Activated CD8-positive, alpha-beta T cell treated with anti-CD3 and anti-CD28 coated beads, Interleukin-2, amount 10 ng/mL, durations not matched to agents 7 days and 5 days (primary cell): Measurements from ENCODE around the gene APBA2. TPM values are rescaled to one million over a fixed set of nuclear protein-coding genes. Genes with fewer than 3 reads are reported as not detected.

Experiments
- ATAC-seq: fragments of 150-1000 bp; cut with Tn5 transposase; one replicate; pipeline ENCODE4 v1.10.0; 2021; ENCODE audit warnings: moderate library complexity
- CTCF ChIA-PET: fragments of 350-600 bp; sonication (Branson Sonifier 250); formaldehyde crosslinking; loops from one replicate; lab custom pipeline; 2021; ENCODE audit warnings: antibody characterized with exemption; lab: Charles Lee
- POLR2A ChIA-PET: fragments of 350-600 bp; sonication (Branson Sonifier 250); formaldehyde crosslinking; loops from one replicate; lab custom pipeline; 2021; ENCODE audit warnings: antibody characterized with exemption; lab: Charles Lee
- DNase-seq: peaks from one replicate; pipeline ENCODE4 v3.0.0-alpha.2; 2020
- H3K27ac Mint-ChIP-seq: one replicate; pipeline ENCODE4 v1.8.0; 2021; ENCODE audit warnings: mild to moderate bottlenecking, mixed read lengths
- H3K27me3 Mint-ChIP-seq: one replicate; pipeline ENCODE4 v1.8.0; 2021; ENCODE audit warnings: low read depth, mixed read lengths
- H3K36me3 Mint-ChIP-seq: one replicate; pipeline ENCODE4 v1.8.0; 2021; ENCODE audit warnings: low read depth, mixed read lengths
- H3K4me1 Mint-ChIP-seq: one replicate; pipeline ENCODE4 v1.8.0; 2021; ENCODE audit warnings: low read depth, mixed read lengths
- H3K4me3 Mint-ChIP-seq: one replicate; pipeline ENCODE4 v1.8.0; 2021; ENCODE audit warnings: mild to moderate bottlenecking, mixed read lengths
- H3K9me3 Mint-ChIP-seq: one replicate; pipeline ENCODE4 v1.8.0; 2022; ENCODE audit warnings: mixed read lengths; ENCODE audit not compliant: insufficient read depth
- total RNA-seq, 2 experiments: library from RNA; stranded (reverse); gene quantifications; one replicate each; pipeline ENCODE4 v1.2.3, GENCODE V29; 2021

The APBA2 gene
- total RNA-seq, 2 experiments from 2014 or later, result 29.5 TPM

- Mint-ChIP-seq H3K4me1 (peaks cover 80% of the 10 kb centered on the region), H3K27me3 (no peaks in the 10 kb centered on the region), H3K36me3 (peaks cover 48% of the 10 kb centered on the region), H3K9me3 (no peaks in the 10 kb centered on the region), H3K27ac (peak overlapping the region; percentile 32), H3K4me3 (no peak overlapping the region)
- DNase-seq, result no peak
- ChIA-PET CTCF (interaction anchor here (1.6 kb wide), 2 partner anchors 11 to 146 kb away, joined by 6 to 7 read pairs; no protein-coding TSS in a partner anchor), POLR2A (no interaction called here)
- no peak for ATAC-seq
Observed at GRCh38 chr15:28943611-28944230, 57.9 kb downstream of the APBA2 start.

DNA sequence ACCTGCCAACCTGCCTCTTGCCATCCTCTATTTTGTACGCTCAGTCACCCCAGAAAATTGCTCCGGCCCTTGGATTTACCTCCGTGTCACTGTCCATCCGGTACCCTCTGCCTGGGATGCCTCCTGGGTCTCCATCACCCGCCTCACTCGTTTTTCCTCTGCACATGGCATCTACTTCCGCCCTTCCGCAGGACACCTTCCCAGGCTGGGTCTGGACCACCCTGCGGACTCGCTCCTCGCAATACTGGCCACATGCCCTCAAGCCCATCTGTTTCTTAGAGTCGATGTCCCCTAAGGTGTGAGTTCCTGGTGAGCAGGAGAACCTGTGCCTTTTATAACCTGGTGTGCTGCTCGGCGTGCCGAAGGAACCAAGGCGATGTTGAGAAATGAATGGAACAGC, 58.5 kb downstream of the APBA2 start:
- ChIA-PET CTCF (interaction anchor here (1.6 kb wide), 1 partner anchor 10 kb away, joined by 7 read pairs; no protein-coding TSS in a partner anchor), POLR2A (no interaction called here)

DNA sequence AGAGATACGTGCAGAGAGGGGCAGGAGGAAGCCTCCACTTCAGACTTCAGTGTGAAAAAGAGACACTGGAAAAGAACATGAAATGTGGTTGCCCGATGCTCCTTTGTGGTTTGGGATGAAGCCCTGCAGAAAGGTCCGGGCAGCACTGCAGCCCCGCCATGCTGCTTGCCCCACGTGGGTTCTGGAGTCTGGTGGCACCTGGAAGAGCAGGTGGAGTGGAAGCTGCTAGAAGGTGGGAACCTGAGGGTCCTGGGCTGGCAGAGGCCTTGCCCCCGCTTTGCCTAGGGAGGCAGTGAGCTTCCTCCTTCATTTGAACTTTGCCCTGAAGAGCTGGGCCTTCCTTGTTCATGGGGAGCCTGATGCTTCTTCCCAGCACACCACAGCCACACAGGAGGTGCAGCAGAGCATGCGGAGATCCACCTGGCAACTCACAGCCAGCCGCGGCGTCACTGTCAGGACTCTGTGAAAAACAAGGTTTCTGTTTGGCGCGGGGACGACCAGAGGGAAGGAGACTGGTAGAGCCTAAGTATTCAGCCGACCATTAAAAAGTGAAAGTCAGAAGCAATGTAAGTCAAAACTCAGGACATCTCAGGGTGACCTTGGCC, 59.0 kb downstream of the APBA2 start:
- H3K27me3 Mint-ChIP-seq, result no peaks in the 10 kb centered on the region
- ATAC-seq (no peak), DNase-seq (no peak)
- H3K4me3 Mint-ChIP-seq, result no peak overlapping the region
- CTCF ChIA-PET, result no interaction called here
- H3K4me1 Mint-ChIP-seq, result peaks cover 76% of the 10 kb centered on the region
- POLR2A ChIA-PET, result no interaction called here
- no peak overlapping the region for H3K27ac Mint-ChIP-seq
- no peaks in the 10 kb centered on the region for H3K9me3 Mint-ChIP-seq
- H3K36me3 Mint-ChIP-seq, result peaks cover 46% of the 10 kb centered on the region

More for the DNA sequence above, 58.5 kb downstream of the APBA2 start:
- Mint-ChIP-seq H3K9me3 (no peaks in the 10 kb centered on the region), H3K27ac (no peak overlapping the region), H3K4me3 (no peak overlapping the region), H3K36me3 (peaks cover 48% of the 10 kb centered on the region), H3K4me1 (peaks cover 79% of the 10 kb centered on the region), H3K27me3 (no peaks in the 10 kb centered on the region)
- no peak for DNase-seq
- ATAC-seq, result no peak

DNA sequence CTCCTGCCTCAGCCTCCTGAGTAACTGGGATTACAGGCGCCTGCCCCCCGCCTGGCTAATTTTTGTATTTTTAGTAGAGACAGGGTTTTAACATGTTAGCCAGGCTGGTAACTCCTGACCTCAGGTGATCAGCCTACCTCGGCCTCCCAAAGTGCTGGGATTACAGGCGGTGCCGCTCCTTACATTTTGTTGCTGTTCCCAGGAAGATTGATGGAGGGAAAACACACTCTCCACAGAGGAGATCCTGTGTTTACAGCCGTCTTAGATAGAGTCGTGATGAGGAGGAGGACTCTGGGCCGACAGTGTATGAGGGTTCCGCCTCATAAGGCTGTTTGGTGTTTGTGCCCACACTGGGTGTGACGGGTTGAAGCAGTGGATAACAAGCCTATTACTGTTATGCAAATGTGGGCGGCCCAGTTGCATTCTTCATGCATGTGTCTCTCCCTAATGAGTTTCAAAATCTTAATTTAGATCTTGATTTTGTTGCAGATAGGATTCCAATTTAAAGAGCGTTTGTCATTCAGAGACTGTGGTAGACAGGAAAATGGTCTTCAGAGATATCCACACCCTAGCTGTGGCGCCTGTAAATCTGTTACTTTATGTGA, 60.0 kb downstream of the APBA2 start:
- no peak for ATAC-seq
- POLR2A ChIA-PET, result no interaction called here
- CTCF ChIA-PET, result no interaction called here
- Mint-ChIP-seq H3K4me1 (peaks cover 74% of the 10 kb centered on the region), H3K36me3 (peaks cover 49% of the 10 kb centered on the region), H3K4me3 (no peak overlapping the region), H3K9me3 (no peaks in the 10 kb centered on the region), H3K27me3 (no peaks in the 10 kb centered on the region), H3K27ac (no peak overlapping the region)
- DNase-seq, result no peak

- no peaks in the 10 kb centered on the region for H3K27me3 Mint-ChIP-seq
Observed at GRCh38 chr15:28946803-28947202, 61.0 kb downstream of the APBA2 start.

GRCh38 chr15:28947221-28947674, 61.5 kb downstream of the APBA2 start:
- POLR2A ChIA-PET, result interaction anchor here (1.0 to 1.2 kb wide), 2 partner anchors 9 to 26 kb away, joined by 3 read pairs; no protein-coding TSS in a partner anchor
- no peaks in the 10 kb centered on the region for H3K27me3 Mint-ChIP-seq
- no peak for ATAC-seq
- H3K36me3 Mint-ChIP-seq, result peaks cover 49% of the 10 kb centered on the region
- H3K9me3 Mint-ChIP-seq, result no peaks in the 10 kb centered on the region
- H3K4me1 Mint-ChIP-seq, result peaks cover 62% of the 10 kb centered on the region
- no peak overlapping the region for H3K4me3 Mint-ChIP-seq
- no peak for DNase-seq
- CTCF ChIA-PET, result interaction anchor here (0.7 to 1.8 kb wide), 4 partner anchors 8 to 33 kb away, joined by 3 to 6 read pairs (median 3); no protein-coding TSS in a partner anchor
- H3K27ac Mint-ChIP-seq, result peak overlapping the region; percentile 28

More at GRCh38 chr15:28946803-28947202, 61.0 kb downstream of the APBA2 start:
- ATAC-seq, result no peak
- peaks cover 66% of the 10 kb centered on the region for H3K4me1 Mint-ChIP-seq
- CTCF ChIA-PET, result interaction anchor here (1.0 to 1.8 kb wide), 3 partner anchors 9 to 34 kb away, joined by 3 to 6 read pairs (median 3); no protein-coding TSS in a partner anchor
- H3K9me3 Mint-ChIP-seq, result no peaks in the 10 kb centered on the region
- no peak overlapping the region for H3K4me3 Mint-ChIP-seq
- no peak overlapping the region for H3K27ac Mint-ChIP-seq
- H3K36me3 Mint-ChIP-seq, result peaks cover 47% of the 10 kb centered on the region
- POLR2A ChIA-PET, result interaction anchor here (1.0 to 1.2 kb wide), 2 partner anchors 8 to 27 kb away, joined by 3 read pairs; no protein-coding TSS in a partner anchor
- DNase-seq, result no peak

DNA sequence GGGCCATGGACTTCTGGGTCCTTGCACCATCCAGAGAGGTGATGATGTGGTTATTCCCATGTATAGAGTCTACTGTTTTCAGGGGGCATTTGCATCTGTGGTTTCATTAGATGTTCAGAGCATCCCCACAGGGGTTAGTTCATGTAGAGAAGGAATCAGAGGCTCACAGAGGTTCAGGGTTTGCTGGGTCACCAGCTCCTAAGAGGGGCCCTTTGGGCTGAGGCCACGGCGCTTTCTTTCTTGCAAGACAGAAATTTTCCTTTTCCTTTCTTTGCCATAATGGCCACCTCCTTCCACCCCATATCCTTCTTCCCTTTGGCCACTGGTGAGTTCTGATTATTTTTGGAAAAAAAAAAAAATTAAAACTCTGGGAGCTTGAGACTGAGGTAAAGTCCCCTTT, 62.3 kb downstream of the APBA2 start:
- no peaks in the 10 kb centered on the region for H3K9me3 Mint-ChIP-seq
- peaks cover 45% of the 10 kb centered on the region for H3K36me3 Mint-ChIP-seq
- ChIA-PET POLR2A (interaction anchor here (1.2 kb wide), 1 partner anchor 10 kb away, joined by 3 read pairs; no protein-coding TSS in a partner anchor), CTCF (interaction anchor here (0.7 to 1.8 kb wide), 4 partner anchors 12 to 142 kb away, joined by 3 to 6 read pairs (median 4); no protein-coding TSS in a partner anchor)
- H3K27ac Mint-ChIP-seq, result peak overlapping the region; percentile 66
- H3K27me3 Mint-ChIP-seq, result no peaks in the 10 kb centered on the region
- ATAC-seq, result no peak
- no peak for DNase-seq
- peak overlapping the region; percentile 51 for H3K4me3 Mint-ChIP-seq
- H3K4me1 Mint-ChIP-seq, result peaks cover 55% of the 10 kb centered on the region

- no peak overlapping the region for H3K27ac Mint-ChIP-seq
- no peaks in the 10 kb centered on the region for H3K9me3 Mint-ChIP-seq
- no peak for DNase-seq
- no peak for ATAC-seq
- H3K4me3 Mint-ChIP-seq, result no peak overlapping the region
- POLR2A ChIA-PET, result interaction anchor here (0.6 to 1.1 kb wide), 2 partner anchors 65 to 110 kb away, joined by 3 read pairs; partner anchors contain the start of gene APBA2
- CTCF ChIA-PET, result interaction anchor here (0.8 to 2.8 kb wide), 5 partner anchors 11 to 139 kb away, joined by 3 to 7 read pairs (median 3); no protein-coding TSS in a partner anchor
- peaks cover 28% of the 10 kb centered on the region for H3K36me3 Mint-ChIP-seq
- H3K27me3 Mint-ChIP-seq, result no peaks in the 10 kb centered on the region
- H3K4me1 Mint-ChIP-seq, result peaks cover 68% of the 10 kb centered on the region
Observed at GRCh38 chr15:28950916-28951315, 65.1 kb downstream of the APBA2 start.

DNA sequence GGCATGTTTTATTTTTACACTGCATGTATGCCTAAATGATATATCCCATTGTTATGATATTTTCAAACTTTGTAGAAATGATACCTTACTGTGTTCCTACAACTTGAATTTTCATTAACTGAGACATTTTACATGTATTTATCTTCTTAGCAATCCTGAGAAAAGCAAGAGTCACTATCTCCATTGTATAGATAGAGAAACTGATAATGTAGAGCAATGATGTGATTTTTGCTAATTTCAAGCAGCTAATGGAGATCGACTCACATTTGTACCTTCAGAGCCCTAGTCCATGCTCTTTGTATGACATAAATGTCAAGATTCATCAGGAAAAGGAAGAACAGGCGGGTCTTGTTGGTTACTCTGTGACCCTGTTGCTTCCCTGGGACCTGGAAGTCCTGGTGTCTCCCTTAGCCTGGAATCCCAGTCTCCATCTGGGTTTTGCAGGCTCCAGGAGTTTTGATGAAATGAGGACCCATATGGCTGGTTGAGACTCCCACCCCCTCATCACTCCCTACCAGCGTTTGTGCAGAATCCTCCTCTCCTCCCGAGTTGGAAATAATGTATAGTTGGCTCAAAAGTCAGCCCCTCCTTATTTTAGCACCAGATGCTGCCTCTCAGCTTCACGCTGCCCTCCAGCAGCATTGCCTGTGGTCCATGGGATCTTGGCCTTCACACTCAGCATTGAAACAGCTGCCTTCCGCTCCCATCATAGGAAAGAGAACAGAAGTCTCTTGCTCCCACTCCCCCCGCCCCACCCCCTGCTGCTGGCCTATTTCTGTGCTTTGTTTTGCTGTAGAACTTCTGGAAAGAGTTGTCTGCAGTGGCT, 67.1 kb downstream of the APBA2 start:
- CTCF ChIA-PET, result interaction anchor here (1.1 to 3.2 kb wide), 2 partner anchors 11 to 22 kb away, joined by 3 to 25 read pairs; no protein-coding TSS in a partner anchor
- peaks cover 64% of the 10 kb centered on the region for H3K4me1 Mint-ChIP-seq

GRCh38 chr15:28953573-28954195, 67.9 kb downstream of the APBA2 start:
- no peak for DNase-seq
- no peak for ATAC-seq
- Mint-ChIP-seq H3K4me3 (no peak overlapping the region), H3K27ac (no peak overlapping the region), H3K9me3 (no peaks in the 10 kb centered on the region), H3K36me3 (peaks cover 19% of the 10 kb centered on the region), H3K4me1 (peaks cover 59% of the 10 kb centered on the region), H3K27me3 (no peaks in the 10 kb centered on the region)
- ChIA-PET CTCF (interaction anchor here (0.8 to 3.2 kb wide), 8 partner anchors 10 to 136 kb away, joined by 3 to 25 read pairs (median 3); no protein-coding TSS in a partner anchor), POLR2A (no interaction called here)

More for the DNA sequence above, 67.1 kb downstream of the APBA2 start:
- Mint-ChIP-seq H3K4me3 (no peak overlapping the region), H3K27me3 (no peaks in the 10 kb centered on the region), H3K9me3 (no peaks in the 10 kb centered on the region), H3K36me3 (peaks cover 24% of the 10 kb centered on the region), H3K27ac (no peak overlapping the region)
- no peak for DNase-seq
- POLR2A ChIA-PET, result no interaction called here
- ATAC-seq, result no peak
